Smooth muscle cell (in vitro differentiated cells): ENCODE measurements around the gene EFCAB6. TPM values are rescaled to one million over a fixed set of nuclear protein-coding genes. Genes with fewer than 3 reads are reported as not detected.

Experiments
- DNase-seq: peaks from one replicate; lab custom pipeline; 2025; ENCODE audit not compliant: unreplicated experiment; lab: John Stamatoyannopoulos, UW
- H2AFZ ChIP-seq: fragments of 200-600 bp; sonication (generic); 2 replicates; pipeline ENCODE4 v1.6.0; 2016; ENCODE audit warnings: antibody characterized with exemption, low read depth, mild to moderate bottlenecking
- H3F3A ChIP-seq: fragments of 200-600 bp; sonication (generic); 2 replicates; pipeline ENCODE4 v1.6.0; 2017; ENCODE audit warnings: antibody characterized with exemption, low read depth
- H3K27ac ChIP-seq: fragments of 200-600 bp; sonication (generic); 2 replicates; pipeline ENCODE4 v1.5.1; 2016; ENCODE audit warnings: low read depth, mild to moderate bottlenecking
- H3K27me3 ChIP-seq: fragments of 200-600 bp; sonication (generic); 2 replicates; pipeline ENCODE4 v1.6.1; 2016; ENCODE audit warnings: low read depth, mild to moderate bottlenecking
- H3K36me3 ChIP-seq: fragments of 200-600 bp; sonication (generic); 2 replicates; pipeline ENCODE4 v1.5.1; 2016; ENCODE audit warnings: low read depth
- H3K4me1 ChIP-seq: fragments of 200-600 bp; sonication (generic); 2 replicates; pipeline ENCODE4 v1.5.1; 2016; ENCODE audit warnings: low read depth
- H3K4me2 ChIP-seq: fragments of 200-600 bp; sonication (generic); 2 replicates; pipeline ENCODE4 v1.6.0; 2016; ENCODE audit warnings: mild to moderate bottlenecking
- H3K4me3 ChIP-seq: fragments of 200-600 bp; sonication (generic); 2 replicates; pipeline ENCODE4 v1.5.1; 2016; ENCODE audit warnings: mild to moderate bottlenecking
- H3K79me2 ChIP-seq: fragments of 200-600 bp; sonication (generic); 2 replicates; pipeline ENCODE4 v1.6.0; 2016; ENCODE audit warnings: low read depth, mild to moderate bottlenecking
- H3K9ac ChIP-seq: fragments of 200-600 bp; sonication (generic); 2 replicates; pipeline ENCODE4 v1.6.0; 2016; ENCODE audit warnings: low read depth
- H3K9me3 ChIP-seq: fragments of 200-600 bp; sonication (generic); replicated peaks from 2 replicates; pipeline ENCODE4 v1.5.1; 2016; ENCODE audit warnings: low read depth
- H4K20me1 ChIP-seq: fragments of 200-600 bp; sonication (generic); 2 replicates; pipeline ENCODE4 v1.6.0; 2016; ENCODE audit warnings: low read depth
- WGBS: methylation state at CpG from one replicate; pipeline ENCODE4 v1.1.7; 2016; ENCODE audit warnings: low lambda C conversion rate; 5-methylcytosine and 5-hydroxymethylcytosine counted together
- polyA plus RNA-seq: library from polyadenylated mRNA; unstranded; fragments of >200 nt; fragmentation: Nextera tagmentation; extraction: Ambion mirVana; gene quantifications from 2 replicates; pipeline ENCODE4 v1.2.1, GENCODE V29; 2016
- total RNA-seq: library from RNA; depleted of rRNA; stranded (reverse); fragments of >200 nt; gene quantifications from 2 replicates; pipeline ENCODE4 v1.2.3, GENCODE V29; 2014
- TF ChIP-seq, protein P1 (sequence below): fragments of 200-600 bp; sonication (generic); IDR thresholded peaks from 2 replicates; pipeline ENCODE4 v1.5.1; 2017; ENCODE audit warnings: borderline replicate concordance, mild to moderate bottlenecking, antibody characterized with exemption; ENCODE audit not compliant: insufficient read depth, poor library complexity, severe bottlenecking

The EFCAB6 gene
- total and polyA plus RNA-seq, 2 experiments from 2014 or later: 0.80 to 2.9 TPM

DNA sequence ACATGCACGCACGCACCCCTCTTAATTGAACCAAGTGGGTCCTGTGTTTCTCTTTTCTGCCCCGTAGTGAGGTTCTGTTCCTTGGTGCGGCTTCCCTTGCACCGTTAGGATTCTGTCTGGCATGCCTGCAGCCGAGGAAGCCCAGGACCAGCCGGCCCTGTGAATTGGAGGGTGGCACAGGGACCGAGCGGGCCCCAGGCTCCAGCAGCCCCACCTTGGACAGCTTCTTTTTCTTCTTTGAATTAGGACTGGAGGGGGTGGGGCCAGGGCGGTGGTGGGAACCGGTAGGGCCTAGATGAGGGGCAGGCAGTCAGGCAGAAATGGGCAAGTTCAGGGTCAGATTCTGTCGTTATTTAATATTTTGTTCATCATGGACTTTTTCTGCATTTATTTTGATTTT is 305.6 kb downstream of the EFCAB6 start:
- no peak overlapping the region for H3K9ac ChIP-seq
- no peaks in the 10 kb centered on the region for H4K20me1 ChIP-seq
- H3F3A ChIP-seq: no peaks in the 10 kb centered on the region
- H3K27ac ChIP-seq: no peak overlapping the region
- no peaks in the 10 kb centered on the region for H3K36me3 ChIP-seq
- H3K27me3 ChIP-seq: no peaks in the 10 kb centered on the region
- TF ChIP-seq, protein P1, sequence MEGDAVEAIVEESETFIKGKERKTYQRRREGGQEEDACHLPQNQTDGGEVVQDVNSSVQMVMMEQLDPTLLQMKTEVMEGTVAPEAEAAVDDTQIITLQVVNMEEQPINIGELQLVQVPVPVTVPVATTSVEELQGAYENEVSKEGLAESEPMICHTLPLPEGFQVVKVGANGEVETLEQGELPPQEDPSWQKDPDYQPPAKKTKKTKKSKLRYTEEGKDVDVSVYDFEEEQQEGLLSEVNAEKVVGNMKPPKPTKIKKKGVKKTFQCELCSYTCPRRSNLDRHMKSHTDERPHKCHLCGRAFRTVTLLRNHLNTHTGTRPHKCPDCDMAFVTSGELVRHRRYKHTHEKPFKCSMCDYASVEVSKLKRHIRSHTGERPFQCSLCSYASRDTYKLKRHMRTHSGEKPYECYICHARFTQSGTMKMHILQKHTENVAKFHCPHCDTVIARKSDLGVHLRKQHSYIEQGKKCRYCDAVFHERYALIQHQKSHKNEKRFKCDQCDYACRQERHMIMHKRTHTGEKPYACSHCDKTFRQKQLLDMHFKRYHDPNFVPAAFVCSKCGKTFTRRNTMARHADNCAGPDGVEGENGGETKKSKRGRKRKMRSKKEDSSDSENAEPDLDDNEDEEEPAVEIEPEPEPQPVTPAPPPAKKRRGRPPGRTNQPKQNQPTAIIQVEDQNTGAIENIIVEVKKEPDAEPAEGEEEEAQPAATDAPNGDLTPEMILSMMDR: no peak
- H3K79me2 ChIP-seq: no peaks in the 10 kb centered on the region
- H3K4me2 ChIP-seq: no peak overlapping the region
- no peak overlapping the region for H2AFZ ChIP-seq
- H3K4me1 ChIP-seq: no peaks in the 10 kb centered on the region
- 93% methylated on average over 12 of the region's 12 CpGs for WGBS
- no peaks in the 10 kb centered on the region for H3K9me3 ChIP-seq
- DNase-seq: no peak
- no peak overlapping the region for H3K4me3 ChIP-seq

DNA sequence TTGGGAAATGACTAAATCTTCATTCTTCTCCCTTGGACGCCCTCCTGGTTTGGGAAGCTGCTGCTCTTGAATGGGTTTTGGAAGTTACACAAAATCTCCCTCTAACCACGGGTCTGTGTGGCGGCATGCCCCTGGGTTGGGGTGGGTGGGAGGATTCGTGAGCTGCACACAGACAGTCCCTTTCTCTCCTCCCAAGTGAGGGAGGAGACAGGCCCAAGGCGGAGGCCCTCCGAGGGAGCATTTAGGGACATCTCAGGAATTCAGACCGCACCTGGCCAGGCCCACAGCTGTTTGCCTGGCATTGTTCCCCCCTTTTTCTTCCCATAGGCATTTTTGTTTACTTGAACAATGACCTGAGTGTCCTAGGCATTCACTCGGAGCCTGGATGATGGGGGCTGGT is 306.2 kb downstream of the EFCAB6 start:
- WGBS: 86% methylated on average over 8 of the region's 8 CpGs
- no peaks in the 10 kb centered on the region for H3K4me1 ChIP-seq
- no peak overlapping the region for H3K9ac ChIP-seq
- no peaks in the 10 kb centered on the region for H3K79me2 ChIP-seq
- no peak overlapping the region for H3K27ac ChIP-seq
- no peak overlapping the region for H2AFZ ChIP-seq
- H4K20me1 ChIP-seq: no peaks in the 10 kb centered on the region
- H3K4me2 ChIP-seq: no peak overlapping the region
- H3K4me3 ChIP-seq: no peak overlapping the region
- H3K27me3 ChIP-seq: no peaks in the 10 kb centered on the region
- H3K36me3 ChIP-seq: no peaks in the 10 kb centered on the region
- no peaks in the 10 kb centered on the region for H3F3A ChIP-seq
- no peak for DNase-seq
- TF ChIP-seq, protein P1: no peak
- H3K9me3 ChIP-seq: no peaks in the 10 kb centered on the region

DNA sequence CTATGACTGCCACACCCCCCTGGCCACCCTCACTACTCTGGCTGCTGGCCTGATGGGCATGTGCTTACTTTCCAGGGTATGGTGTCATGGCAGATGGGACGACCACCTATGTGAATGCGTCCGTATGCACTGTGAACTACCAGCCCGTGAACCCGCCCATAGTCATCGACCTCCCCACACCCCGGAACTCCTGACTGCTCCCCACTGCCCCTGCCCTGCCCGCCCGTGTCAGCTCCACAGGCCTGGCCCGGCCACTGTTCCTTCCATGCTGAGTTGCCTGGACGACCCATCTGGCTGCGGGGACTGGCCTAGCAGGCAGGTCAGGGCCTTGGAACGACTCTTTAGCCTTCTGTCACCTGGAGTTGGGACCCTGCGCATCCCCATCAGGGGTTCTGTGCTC is 306.7 kb downstream of the EFCAB6 start:
- Histone ChIP-seq H3K4me1 (no peaks in the 10 kb centered on the region), H3K9me3 (no peaks in the 10 kb centered on the region), H3K9ac (no peak overlapping the region), H3K36me3 (no peaks in the 10 kb centered on the region), H2AFZ (no peak overlapping the region), H3K4me2 (no peak overlapping the region), H3F3A (no peaks in the 10 kb centered on the region), H3K27ac (no peak overlapping the region), H3K4me3 (no peak overlapping the region), H4K20me1 (no peaks in the 10 kb centered on the region), H3K79me2 (no peaks in the 10 kb centered on the region), H3K27me3 (no peaks in the 10 kb centered on the region)
- TF ChIP-seq, protein P1: no peak
- WGBS: 98% methylated on average over 12 of the region's 14 CpGs
- no peak for DNase-seq

DNA sequence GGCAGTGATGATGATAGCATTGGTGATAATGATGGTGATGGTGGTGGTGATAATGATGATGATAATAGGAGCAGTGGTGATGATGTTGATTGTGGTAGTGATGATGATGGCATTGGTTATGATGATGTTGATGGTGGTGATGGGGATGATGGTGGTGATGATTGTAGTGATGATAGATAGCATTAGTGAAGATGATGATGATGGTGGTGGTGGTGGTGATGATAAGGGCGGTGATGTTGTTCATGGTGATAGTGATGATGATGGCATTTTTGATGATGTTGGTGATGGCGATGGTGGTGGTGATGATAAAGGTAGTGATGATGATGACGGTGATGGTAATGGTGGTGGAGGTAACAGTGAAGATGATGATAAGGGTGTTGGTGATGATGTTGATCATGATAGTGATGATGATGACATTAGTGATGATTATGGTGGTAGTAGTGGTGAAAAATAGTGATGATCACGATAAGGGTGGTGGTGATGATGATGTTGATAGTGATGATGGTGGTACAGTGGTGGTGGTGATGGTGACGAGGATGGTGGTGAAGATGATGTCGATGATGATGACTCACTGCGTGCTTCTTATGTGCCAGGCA is 307.3 kb downstream of the EFCAB6 start:
- 95% methylated on average over 7 of the region's 7 CpGs for WGBS
- TF ChIP-seq, protein P1: no peak
- DNase-seq: no peak

More for the DNA sequence above, 307.3 kb downstream of the EFCAB6 start:
- Histone ChIP-seq H3K4me1 (no peaks in the 10 kb centered on the region), H3K9ac (no peak overlapping the region), H3K36me3 (no peaks in the 10 kb centered on the region), H4K20me1 (no peaks in the 10 kb centered on the region), H3F3A (no peaks in the 10 kb centered on the region), H3K9me3 (no peaks in the 10 kb centered on the region), H3K27me3 (no peaks in the 10 kb centered on the region), H2AFZ (no peak overlapping the region), H3K4me2 (no peak overlapping the region), H3K27ac (no peak overlapping the region), H3K4me3 (no peak overlapping the region), H3K79me2 (no peaks in the 10 kb centered on the region)
